ENCODE measurements around the gene EHD3.

- no peak for TF ChIP-seq ESRRA (CRISPR knock-in tag; IDR thresholded peaks at IDR 0.05; ENCODE audit: low read depth)
- no peak for TF ChIP-seq POLR2AphosphoS5 (IDR thresholded peaks at IDR 0.05; ENCODE audit: low read depth, low read length)
- TF ChIP-seq NFRKB (IDR thresholded peaks at IDR 0.05), result no peak
- no peak for TF ChIP-seq ZNF749 (CRISPR knock-in tag; IDR thresholded peaks at IDR 0.05; ENCODE audit: borderline replicate concordance)
- TF ChIP-seq CTCF (CRISPR knock-in tag; IDR thresholded peaks at IDR 0.05), result no peak
- TF ChIP-seq SRF (IDR thresholded peaks at IDR 0.05; ENCODE audit: low read depth, low read length), result no peak
- TF ChIP-seq ZNF580 (CRISPR knock-in tag; IDR thresholded peaks at IDR 0.05; ENCODE audit: borderline replicate concordance, low read depth), result no peak
Observed at GRCh38 chr2:31236433-31237205, 2.7 kb downstream of the EHD3 start.

All from HepG2 (cell line).